Smooth muscle cell (in vitro differentiated cells): ENCODE measurements around the gene DNHD1. TPM values are rescaled to one million over a fixed set of nuclear protein-coding genes. Genes with fewer than 3 reads are reported as not detected.

Source experiments
- DNase-seq: peaks from one replicate; lab custom pipeline; 2025; ENCODE audit not compliant: unreplicated experiment; lab: John Stamatoyannopoulos, UW
- H2AFZ ChIP-seq: fragments of 200-600 bp; sonication (generic); 2 replicates; pipeline ENCODE4 v1.6.0; 2016; ENCODE audit warnings: antibody characterized with exemption, low read depth, mild to moderate bottlenecking
- H3F3A ChIP-seq: fragments of 200-600 bp; sonication (generic); 2 replicates; pipeline ENCODE4 v1.6.0; 2017; ENCODE audit warnings: antibody characterized with exemption, low read depth
- H3K27ac ChIP-seq: fragments of 200-600 bp; sonication (generic); 2 replicates; pipeline ENCODE4 v1.5.1; 2016; ENCODE audit warnings: low read depth, mild to moderate bottlenecking
- H3K27me3 ChIP-seq: fragments of 200-600 bp; sonication (generic); 2 replicates; pipeline ENCODE4 v1.6.1; 2016; ENCODE audit warnings: low read depth, mild to moderate bottlenecking
- H3K36me3 ChIP-seq: fragments of 200-600 bp; sonication (generic); 2 replicates; pipeline ENCODE4 v1.5.1; 2016; ENCODE audit warnings: low read depth
- H3K4me1 ChIP-seq: fragments of 200-600 bp; sonication (generic); 2 replicates; pipeline ENCODE4 v1.5.1; 2016; ENCODE audit warnings: low read depth
- H3K4me2 ChIP-seq: fragments of 200-600 bp; sonication (generic); 2 replicates; pipeline ENCODE4 v1.6.0; 2016; ENCODE audit warnings: mild to moderate bottlenecking
- H3K4me3 ChIP-seq: fragments of 200-600 bp; sonication (generic); 2 replicates; pipeline ENCODE4 v1.5.1; 2016; ENCODE audit warnings: mild to moderate bottlenecking
- H3K79me2 ChIP-seq: fragments of 200-600 bp; sonication (generic); 2 replicates; pipeline ENCODE4 v1.6.0; 2016; ENCODE audit warnings: low read depth, mild to moderate bottlenecking
- H3K9ac ChIP-seq: fragments of 200-600 bp; sonication (generic); 2 replicates; pipeline ENCODE4 v1.6.0; 2016; ENCODE audit warnings: low read depth
- H3K9me3 ChIP-seq: fragments of 200-600 bp; sonication (generic); replicated peaks from 2 replicates; pipeline ENCODE4 v1.5.1; 2016; ENCODE audit warnings: low read depth
- H4K20me1 ChIP-seq: fragments of 200-600 bp; sonication (generic); 2 replicates; pipeline ENCODE4 v1.6.0; 2016; ENCODE audit warnings: low read depth
- CTCF ChIP-seq: fragments of 200-600 bp; sonication (generic); IDR thresholded peaks from 2 replicates; pipeline ENCODE4 v1.5.1; 2017; ENCODE audit warnings: borderline replicate concordance, mild to moderate bottlenecking, antibody characterized with exemption; ENCODE audit not compliant: insufficient read depth, poor library complexity, severe bottlenecking
- WGBS: methylation state at CpG from one replicate; pipeline ENCODE4 v1.1.7; 2016; ENCODE audit warnings: low lambda C conversion rate; 5-methylcytosine and 5-hydroxymethylcytosine counted together
- polyA plus RNA-seq: library from polyadenylated mRNA; unstranded; fragments of >200 nt; fragmentation: Nextera tagmentation; extraction: Ambion mirVana; gene quantifications from 2 replicates; pipeline ENCODE4 v1.2.1, GENCODE V29; 2016
- total RNA-seq: library from RNA; depleted of rRNA; stranded (reverse); fragments of >200 nt; gene quantifications from 2 replicates; pipeline ENCODE4 v1.2.3, GENCODE V29; 2014

DNHD1 gene
- total and polyA plus RNA-seq, 2 experiments from 2014 or later, result 5.5 to 9.1 TPM

GRCh38 chr11:6539748-6540268 lies 42.7 kb downstream of the DNHD1 start:
- no peaks in the 10 kb centered on the region for H3K36me3 ChIP-seq
- no peaks in the 10 kb centered on the region for H3K9me3 ChIP-seq
- no peak overlapping the region for H3K9ac ChIP-seq
- 96% methylated on average over 12 of the region's 12 CpGs for WGBS
- H2AFZ ChIP-seq, result no peak overlapping the region
- no peak overlapping the region for H3K27ac ChIP-seq
- no peaks in the 10 kb centered on the region for H3K4me1 ChIP-seq
- H3K27me3 ChIP-seq, result no peaks in the 10 kb centered on the region
- no peak for DNase-seq
- no peaks in the 10 kb centered on the region for H4K20me1 ChIP-seq
- H3F3A ChIP-seq, result no peaks in the 10 kb centered on the region
- H3K79me2 ChIP-seq, result no peaks in the 10 kb centered on the region
- no peak overlapping the region for H3K4me3 ChIP-seq
- TF ChIP-seq CTCF, result no peak
- H3K4me2 ChIP-seq, result no peak overlapping the region

- Histone ChIP-seq H3K4me2 (no peak overlapping the region), H2AFZ (no peak overlapping the region), H3K79me2 (no peaks in the 10 kb centered on the region), H3K27ac (no peak overlapping the region), H3K27me3 (no peaks in the 10 kb centered on the region), H3K4me3 (no peak overlapping the region), H3K9me3 (no peaks in the 10 kb centered on the region), H4K20me1 (no peaks in the 10 kb centered on the region), H3K36me3 (no peaks in the 10 kb centered on the region), H3K9ac (no peak overlapping the region), H3F3A (no peaks in the 10 kb centered on the region), H3K4me1 (no peaks in the 10 kb centered on the region)
- WGBS, result 71% methylated on average over 4 of the region's 4 CpGs
- no peak for DNase-seq
- no peak for TF ChIP-seq CTCF
These were observed 44.3 kb downstream of the DNHD1 start for GRCh38 chr11:6541356-6541755.

- Histone ChIP-seq H3K4me3 (no peak overlapping the region), H3K9ac (no peak overlapping the region), H3F3A (no peaks in the 10 kb centered on the region), H3K9me3 (no peaks in the 10 kb centered on the region), H3K4me2 (no peak overlapping the region), H3K27me3 (no peaks in the 10 kb centered on the region), H2AFZ (no peak overlapping the region), H3K27ac (no peak overlapping the region), H3K36me3 (no peaks in the 10 kb centered on the region), H3K4me1 (no peaks in the 10 kb centered on the region), H3K79me2 (no peaks in the 10 kb centered on the region), H4K20me1 (no peaks in the 10 kb centered on the region)
- no peak for DNase-seq
- no peak for TF ChIP-seq CTCF
- 95% methylated on average over 2 of the region's 2 CpGs for WGBS
These were observed 45.6 kb downstream of the DNHD1 start for GRCh38 chr11:6542727-6543126.
